Stimulated activated CD4-positive, alpha-beta T cell treated with anti-CD3 and anti-CD28 coated beads, TNF-alpha, amount 100 ng/mL, for 24 hours (primary cell): ENCODE data around the gene RASA3.
"Not testable (repeated sequence)": the region's sequence is repeated elsewhere in the genome, so short reads cannot be mapped to it uniquely, and the experiment has no call there.

Source experiments
- DNase-seq, 3 experiments: peaks; one replicate each; pipeline ENCODE4 v3.0.0-alpha.2; 2020; ENCODE audit warnings: low read depth in 3 of 3

Gene RASA3

DNA sequence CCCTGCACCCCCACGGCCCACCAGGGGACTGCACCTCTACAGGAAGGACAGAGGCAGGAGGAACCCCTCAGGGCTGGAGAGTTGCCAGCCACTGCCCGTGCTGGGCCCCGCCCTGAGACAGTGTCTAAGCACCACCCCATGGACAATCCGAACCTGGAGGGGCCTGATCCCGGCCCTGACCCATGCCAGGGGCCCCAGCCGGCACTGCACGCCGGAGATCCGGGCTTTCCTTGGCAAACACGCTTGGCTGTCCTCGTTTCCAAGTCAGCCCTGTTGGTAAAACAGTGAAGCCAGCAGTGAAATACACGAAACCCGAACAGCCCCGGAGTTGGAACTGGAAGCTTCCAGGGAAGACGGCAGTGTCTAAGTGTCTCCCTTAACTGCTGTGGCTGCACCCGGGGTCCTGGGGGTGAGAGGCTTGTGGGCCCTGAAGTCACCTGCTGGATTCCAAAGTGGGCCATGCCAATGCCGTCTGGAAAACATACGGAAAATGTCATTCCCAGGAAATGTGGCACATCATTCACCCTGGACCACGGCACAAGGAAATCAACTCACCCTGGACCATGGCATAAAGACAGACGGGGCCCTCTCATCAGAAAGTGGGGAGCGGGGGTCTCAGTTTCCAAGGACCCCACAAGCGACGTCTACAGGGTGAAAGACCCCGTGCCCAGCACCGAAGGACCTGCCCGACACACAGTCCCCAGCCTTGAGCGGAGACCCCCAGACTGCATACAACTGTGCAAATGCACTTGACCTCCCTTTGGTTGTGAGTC, 30.9 kb downstream of the RASA3 start:
- DNase-seq = no peak

GRCh38 chr13:114100446-114101357, 31.7 kb downstream of the RASA3 start:
- DNase-seq = no peak

- no peak for DNase-seq
Measured at GRCh38 chr13:114099918-114100445, 32.4 kb downstream of the RASA3 start.

DNA sequence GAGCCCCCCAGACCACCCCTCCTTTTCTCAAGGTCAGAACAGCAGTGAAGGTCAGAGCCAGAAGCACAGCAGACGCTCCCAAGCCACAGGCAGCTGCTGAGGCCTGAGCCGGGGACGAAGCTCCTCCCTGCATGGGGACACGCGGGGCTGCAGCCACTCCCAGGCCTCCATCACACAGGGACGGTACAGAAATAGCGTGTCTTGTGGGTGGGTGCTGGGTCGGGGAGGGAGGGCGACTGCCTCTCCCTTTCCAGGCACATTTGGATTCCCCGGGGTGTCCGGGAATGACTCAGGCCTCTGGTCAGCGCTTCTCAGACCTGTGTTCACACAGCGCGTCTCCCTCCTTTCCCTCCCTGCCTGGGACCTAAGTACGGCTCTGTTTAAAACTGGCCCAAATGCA, 33.2 kb downstream of the RASA3 start:
- no peak for DNase-seq

DNA sequence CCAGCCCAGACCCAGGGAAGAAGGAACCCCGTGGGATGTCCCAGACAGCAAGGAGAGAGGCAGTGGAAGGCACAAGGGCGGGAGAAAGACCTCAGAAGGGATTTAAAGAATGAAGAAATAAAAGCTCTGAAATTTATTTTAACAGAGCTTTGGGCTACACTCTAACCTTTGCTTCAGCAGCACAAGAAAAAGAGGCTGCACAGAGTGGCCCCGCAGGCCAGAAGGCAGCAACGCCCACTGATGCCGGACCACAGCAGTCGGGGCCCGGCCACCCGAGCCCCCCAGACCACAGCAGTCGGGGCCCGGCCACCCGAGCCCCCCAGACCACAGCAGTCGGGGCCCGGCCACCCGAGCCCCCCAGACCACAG, 33.8 kb downstream of the RASA3 start:
- not testable (repeated sequence) for DNase-seq

DNA sequence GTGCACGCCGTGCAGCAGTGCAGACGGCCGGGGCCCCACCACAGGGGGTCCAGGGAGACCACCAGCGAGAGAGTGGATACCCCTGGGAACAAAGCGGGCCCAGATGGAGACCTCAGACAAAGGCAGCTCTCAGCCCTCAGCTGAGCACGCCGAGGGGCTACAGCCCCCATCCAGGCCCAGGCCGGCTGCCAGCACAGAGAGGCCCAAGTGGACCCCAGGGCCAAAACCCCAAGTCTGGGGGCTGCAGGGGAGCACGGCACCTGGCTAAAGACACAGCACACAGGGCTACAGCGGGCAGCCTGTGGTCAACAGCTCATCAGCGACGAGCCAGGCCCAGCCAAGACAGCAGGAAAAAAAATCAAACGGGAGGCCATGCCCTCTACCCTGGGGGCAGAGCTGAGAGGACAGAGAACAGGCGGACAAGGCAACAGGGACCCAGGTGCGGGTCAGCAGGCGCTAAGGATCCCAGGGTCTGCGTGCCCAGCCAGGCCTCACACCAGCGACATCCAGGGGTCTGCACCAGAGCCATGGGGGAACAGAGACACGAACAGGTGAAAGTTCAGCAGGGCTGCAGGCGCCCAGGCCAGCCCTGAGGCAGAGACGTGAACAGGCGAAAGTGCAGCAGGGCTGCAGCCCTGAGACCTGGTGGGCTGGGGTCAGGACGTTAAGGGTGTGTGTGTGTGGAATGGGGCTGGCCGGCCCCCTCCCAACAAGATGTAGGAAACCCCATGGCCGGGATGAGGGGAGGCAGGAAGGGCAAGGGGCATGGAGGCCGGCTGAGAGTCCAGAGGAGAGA, 34.3 kb downstream of the RASA3 start:
- no peak for DNase-seq

- DNase-seq = no peak
Measured at GRCh38 chr13:114097212-114097892, 35.1 kb downstream of the RASA3 start.

DNA sequence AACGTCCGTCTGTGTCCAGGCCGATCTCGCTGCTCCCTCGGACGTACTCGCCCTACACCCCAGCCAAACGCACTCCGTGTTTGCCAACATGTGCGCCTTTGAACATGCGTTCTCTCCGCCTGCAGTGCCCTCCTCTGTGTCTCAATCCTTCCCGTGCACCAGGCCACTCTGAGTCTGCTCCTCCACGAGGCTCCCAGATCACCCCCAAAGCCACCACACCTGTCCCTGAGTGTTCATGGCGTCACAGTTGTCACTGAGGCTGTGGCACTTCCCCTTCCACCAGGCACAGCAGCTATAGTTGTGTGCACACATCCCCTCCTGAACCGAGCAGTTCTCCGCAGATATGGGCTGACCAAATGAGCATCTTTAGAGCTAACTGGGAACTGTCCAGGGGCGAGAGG, 35.6 kb downstream of the RASA3 start:
- no peak for DNase-seq

DNA sequence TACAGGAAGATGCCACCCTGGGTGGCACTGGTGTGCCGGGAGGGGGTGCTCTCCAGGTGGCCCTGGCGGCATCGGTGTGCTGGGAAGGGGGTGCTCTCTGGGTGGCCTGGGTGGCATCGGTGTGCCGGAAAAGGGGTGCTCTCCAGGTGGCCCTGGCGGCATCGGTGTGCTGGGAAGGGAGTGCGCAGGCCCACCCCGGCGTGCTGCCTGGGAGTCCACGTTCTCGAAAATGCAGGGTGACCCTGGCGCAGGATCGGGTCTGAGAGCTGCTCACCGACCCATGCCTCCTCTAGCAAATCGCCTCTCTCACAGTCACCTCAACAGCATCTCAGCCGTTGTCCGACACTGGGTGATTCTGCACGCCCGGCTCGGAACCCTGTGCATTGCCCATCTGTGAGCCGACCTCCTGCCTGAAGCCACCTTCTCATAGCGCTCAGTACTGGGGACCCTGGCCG, 36.4 kb downstream of the RASA3 start:
- no peak for DNase-seq

DNA sequence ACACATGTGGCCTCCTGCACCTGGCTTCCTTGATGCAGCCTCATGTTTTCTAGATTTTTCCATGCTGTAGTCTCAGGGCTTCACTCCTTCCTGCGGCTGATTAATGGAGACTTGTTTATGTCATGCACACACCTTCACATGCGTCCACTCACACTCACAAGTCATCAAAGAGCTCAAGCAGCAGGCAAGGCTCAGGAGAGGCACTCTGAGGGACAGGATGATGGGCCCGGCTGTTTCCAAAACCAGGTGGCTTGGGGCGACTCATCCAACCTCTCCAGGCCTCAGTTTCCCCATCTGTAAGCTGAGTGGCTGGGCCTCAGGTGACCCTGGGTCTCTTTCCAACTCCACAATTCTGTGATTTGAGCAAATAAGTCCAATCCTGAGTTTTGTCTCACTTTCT, 36.9 kb downstream of the RASA3 start:
- DNase-seq = no peak

- DNase-seq = no peak
Measured at GRCh38 chr13:114093118-114093517, 39.3 kb downstream of the RASA3 start.

GRCh38 chr13:114092468-114092867, 40.0 kb downstream of the RASA3 start:
- DNase-seq = no peak

DNA sequence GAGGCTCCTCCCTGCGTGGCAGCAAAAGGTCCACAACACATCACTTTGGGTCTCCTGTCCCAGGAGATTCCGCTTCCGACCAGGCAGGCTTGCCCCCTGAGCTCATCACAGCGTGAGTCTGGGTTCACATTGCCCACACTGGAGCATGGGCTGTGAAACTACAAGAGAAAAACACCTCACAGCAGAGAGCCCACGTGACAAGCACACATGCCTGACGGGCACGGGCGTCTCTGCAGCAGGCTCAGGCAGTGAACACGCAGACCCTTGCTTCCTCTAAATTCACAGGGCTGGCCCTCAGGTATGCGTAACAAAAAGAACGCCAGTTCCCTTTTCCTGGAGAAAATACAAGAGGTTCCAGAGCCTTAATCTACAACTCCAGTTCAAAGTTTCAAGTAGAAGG, 41.9 kb downstream of the RASA3 start:
- DNase-seq = no peak

DNA sequence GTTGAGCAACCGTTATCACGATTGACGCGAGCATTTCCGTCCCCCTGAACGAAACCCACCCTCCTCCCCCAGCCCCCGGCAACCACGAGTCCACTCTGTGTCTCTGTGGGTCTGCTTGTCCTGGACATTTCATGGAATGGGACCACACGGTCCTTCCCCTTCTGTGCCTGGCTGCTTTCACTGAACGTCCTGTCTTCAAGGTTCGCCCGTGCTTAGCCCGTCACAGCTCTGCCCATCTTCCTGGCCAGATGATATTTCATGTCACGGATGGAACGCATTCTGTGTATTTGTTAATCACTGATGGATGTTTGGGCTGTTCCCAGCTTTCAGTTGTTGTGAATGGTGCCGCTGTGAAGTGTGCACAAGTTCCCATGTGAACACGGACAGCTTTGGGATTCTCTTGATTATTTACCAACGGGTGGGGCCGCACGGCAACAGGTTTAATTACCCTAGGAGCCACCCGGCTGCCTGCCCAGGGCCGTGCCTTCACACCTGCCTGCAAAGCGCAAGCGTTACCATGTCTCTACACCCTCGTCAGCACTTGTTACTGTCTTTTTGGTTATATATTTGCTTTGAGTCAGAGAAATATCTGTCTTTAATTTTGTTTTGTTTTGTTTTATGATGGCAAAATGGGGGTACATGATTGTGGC, 42.5 kb downstream of the RASA3 start:
- no peak for DNase-seq

- DNase-seq = no peak
Measured at GRCh38 chr13:114089341-114089740, 43.1 kb downstream of the RASA3 start.

DNA sequence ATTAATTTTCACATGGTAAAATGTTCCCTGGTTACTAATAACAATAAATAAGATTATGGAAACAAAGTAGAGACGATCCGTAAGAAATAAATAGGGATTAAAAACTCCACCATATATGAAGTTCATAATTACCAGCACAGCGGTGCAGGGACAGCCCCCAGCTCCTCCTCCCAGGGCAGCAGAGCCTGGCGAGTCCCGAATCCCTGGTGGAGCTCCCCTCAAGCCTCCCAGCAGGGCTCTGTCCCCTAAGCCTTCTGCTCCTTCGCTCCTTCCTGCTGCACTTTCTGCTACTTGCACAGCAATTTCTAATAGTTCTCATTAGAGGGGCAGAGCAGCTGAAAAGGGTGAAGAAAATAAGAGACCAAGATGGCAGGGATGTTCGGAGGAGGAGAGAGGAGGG, 43.6 kb downstream of the RASA3 start:
- DNase-seq = no peak

DNA sequence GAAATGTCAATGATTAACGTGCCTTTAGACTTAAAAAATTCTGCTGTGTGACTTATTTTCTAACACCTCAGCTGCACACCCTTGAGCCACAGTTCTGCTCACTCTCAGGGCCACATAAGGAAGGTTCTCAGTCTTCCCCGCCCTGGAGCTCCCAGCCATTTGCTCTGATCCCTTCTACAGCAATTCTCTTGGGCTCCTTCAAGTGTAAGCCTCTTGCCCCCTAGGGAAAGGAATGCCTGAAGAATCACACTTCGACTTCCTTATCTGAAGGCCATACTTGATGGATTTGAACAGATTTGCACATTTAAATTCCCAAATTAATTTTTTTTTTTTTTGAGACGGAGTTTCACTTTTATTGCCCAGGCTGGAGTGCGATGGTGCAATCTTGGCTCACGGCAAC, 44.2 kb downstream of the RASA3 start:
- DNase-seq = no peak

DNA sequence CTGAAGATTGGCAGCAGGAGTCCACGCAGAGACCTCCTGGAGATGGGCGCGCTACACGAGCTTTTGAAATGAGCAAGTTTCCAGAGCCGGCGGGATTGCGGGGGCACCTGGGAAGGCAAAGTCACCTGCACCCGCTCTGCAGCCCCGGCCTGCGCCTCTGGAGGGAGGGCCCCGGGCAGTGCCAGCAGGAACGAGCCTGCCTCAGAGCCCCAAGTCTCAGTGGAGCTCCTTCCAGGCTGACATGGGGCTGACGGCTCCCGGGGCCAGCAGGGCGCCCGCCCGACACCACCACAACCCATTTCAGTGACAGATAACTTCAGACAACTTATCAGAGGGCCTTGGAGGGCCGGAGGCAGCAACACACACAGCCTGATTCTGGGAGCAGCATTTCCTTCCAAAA, 45.0 kb downstream of the RASA3 start:
- DNase-seq = no peak

- no peak for DNase-seq
Measured at GRCh38 chr13:114082849-114083645, 49.4 kb downstream of the RASA3 start.
